ENCODE data around the gene TLCD3B. TPM values are rescaled to one million over a fixed set of nuclear protein-coding genes. Genes with fewer than 3 reads are reported as not detected.
"Not testable (repeated sequence)": the region's sequence is repeated elsewhere in the genome, so short reads cannot be mapped to it uniquely, and the experiment has no call there.

The TLCD3B gene
- total RNA-seq, 4 donors from 2014 or later = 0.27 TPM; not detected in 3

GRCh38 chr16:30023586-30023985 lies 7.5 kb downstream of the TLCD3B start:
- Histone ChIP-seq H3K27ac (no peak overlapping the region), H3K4me3 (no peak overlapping the region), H3K27me3 (peaks cover 0 to 5% (median 5%) of the 10 kb centered on the region in 3 donors), H3K36me3 (no peaks in the 10 kb centered on the region), H3K4me1 (peaks cover 0 to 5% of the 10 kb centered on the region in 2 donors), H3K9me3 (no peaks in the 10 kb centered on the region)
- intact Hi-C loops (cut with DNase I; ENCODE audit: low total_unique reads) = loop anchor here (5.0 to 10.0 kb wide), 2 partner anchors 96 to 159 kb away; partner anchors contain the start of genes CDIPT and KCTD13
- ATAC-seq = no peak
- no peak for TF ChIP-seq CTCF (IDR thresholded peaks at IDR 0.05 in 4 of 5, conservative IDR thresholded peaks at IDR 0.05 in 1 of 5)
- TF ChIP-seq POLR2A (IDR thresholded peaks at IDR 0.05) = no peak
- no peak for DNase-seq
- in situ Hi-C loops (cut with MboI; ENCODE audit: low sequenced_read_pairs in 4 of 4) = loop anchor here in 2 of 4 donors (10.0 to 25.0 kb wide), 2 partner anchors 319 to 336 kb away; partner anchors contain the start of gene QPRT (in 1 of the 2)

DNA sequence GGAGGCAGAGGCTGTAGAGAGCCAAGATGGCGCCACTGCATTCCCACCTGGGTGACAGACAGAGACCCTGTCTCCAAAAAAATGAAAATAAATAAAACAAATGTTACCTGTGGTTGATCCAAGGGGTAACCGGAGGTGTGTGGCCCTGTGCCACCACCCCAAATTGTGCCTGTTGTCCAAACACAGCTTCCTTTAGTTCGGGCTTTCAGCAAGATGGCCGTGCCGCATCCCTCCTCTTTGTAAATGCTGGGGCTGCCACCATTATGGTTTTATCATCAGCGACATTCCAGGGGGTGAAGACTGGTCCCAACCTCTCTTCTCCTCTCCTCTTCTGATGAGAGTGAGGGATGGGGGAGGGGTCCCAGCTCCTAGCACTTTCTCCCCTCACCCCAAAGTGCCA lies 8.2 kb downstream of the TLCD3B start, which contains the start of gene C16orf92:
C16orf92 (plus strand) TSS at position 312 of the 400 bp plus-strand sequence. CDS start 143 bp downstream, outside the sequence.
- H3K9me3 ChIP-seq = no peaks in the 10 kb centered on the region
- TF ChIP-seq POLR2A (IDR thresholded peaks at IDR 0.05) (no peak), CTCF (IDR thresholded peaks at IDR 0.05 in 4 of 5, conservative IDR thresholded peaks at IDR 0.05 in 1 of 5) (no peak)
- ATAC-seq (no peak), DNase-seq (no peak)
- H3K36me3 ChIP-seq = no peaks in the 10 kb centered on the region
- intact Hi-C loops (cut with DNase I; ENCODE audit: low total_unique reads) = loop anchor here (5.0 to 10.0 kb wide), 2 partner anchors 96 to 158 kb away; partner anchors contain the start of genes CDIPT and KCTD13
- peaks cover 0 to 5% (median 0%) of the 10 kb centered on the region in 3 donors for H3K27me3 ChIP-seq
- in situ Hi-C loops (cut with MboI; ENCODE audit: low sequenced_read_pairs in 4 of 4) = loop anchor here in 2 of 4 donors (10.0 to 25.0 kb wide), 2 partner anchors 318 to 336 kb away; partner anchors contain the start of gene QPRT (in 1 of the 2)
- no peak within 1 kb of the TSS for H3K4me3 ChIP-seq
- no peak within 1 kb of the TSS for H3K27ac ChIP-seq
- H3K4me1 ChIP-seq = peaks cover 0 to 5% of the 10 kb centered on the region in 2 donors

DNA sequence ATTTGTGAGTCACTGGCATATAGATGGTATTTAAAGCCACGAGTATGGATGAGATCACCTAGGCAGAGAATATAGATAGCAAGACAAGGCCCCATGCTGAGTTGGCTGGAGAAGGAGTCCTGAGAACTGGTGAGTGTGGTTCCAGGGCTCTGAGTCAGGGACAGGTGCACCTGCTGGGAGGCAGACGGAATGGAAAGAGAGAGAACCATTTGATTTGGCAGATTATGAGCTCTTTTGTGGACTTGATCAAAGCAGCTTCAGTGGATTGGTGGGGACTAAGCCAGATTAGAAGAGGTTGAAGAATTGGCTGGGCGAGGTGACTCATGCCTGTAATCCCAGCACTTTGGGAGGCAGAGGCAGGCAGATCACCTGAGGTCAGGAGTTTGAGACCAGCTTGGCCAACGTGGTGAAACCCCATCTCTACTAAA lies 12.3 kb downstream of the TLCD3B start:
- intact Hi-C loops (cut with DNase I; ENCODE audit: low total_unique reads) (no loop called here), in situ Hi-C loops (cut with MboI; ENCODE audit: low sequenced_read_pairs in 4 of 4) (loop anchor here in 1 of 4 donors (25.0 kb wide), 1 partner anchor 331 kb away; the partner anchor contains the start of gene QPRT)
- DNase-seq = no peak
- no peak overlapping the region for H3K27ac ChIP-seq
- ATAC-seq = no peak
- no peak overlapping the region for H3K4me3 ChIP-seq
- peaks cover 0 to 5% of the 10 kb centered on the region in 2 donors for H3K4me1 ChIP-seq
- H3K27me3 ChIP-seq = peaks cover 0 to 5% (median 0%) of the 10 kb centered on the region in 3 donors
- TF ChIP-seq POLR2A (IDR thresholded peaks at IDR 0.05) (no peak), CTCF (IDR thresholded peaks at IDR 0.05 in 4 of 5, conservative IDR thresholded peaks at IDR 0.05 in 1 of 5) (no peak)
- H3K36me3 ChIP-seq = no peaks in the 10 kb centered on the region
- H3K9me3 ChIP-seq = no peaks in the 10 kb centered on the region

- in situ Hi-C loops (cut with MboI; ENCODE audit: low sequenced_read_pairs in 4 of 4) = loop anchor here in 1 of 4 donors (25.0 kb wide), 1 partner anchor 331 kb away; the partner anchor contains the start of gene QPRT
- intact Hi-C loops (cut with DNase I; ENCODE audit: low total_unique reads); H3K36me3 ChIP-seq; DNase-seq; H3K27ac ChIP-seq; H3K4me1 ChIP-seq; H3K4me3 ChIP-seq; H3K9me3 ChIP-seq; H3K27me3 ChIP-seq; ATAC-seq: not testable (repeated sequence)
Measured at GRCh38 chr16:30017937-30018336, 13.1 kb downstream of the TLCD3B start.

- no peaks in the 10 kb centered on the region for H3K36me3 ChIP-seq
- H3K27ac ChIP-seq = no peak overlapping the region
- no peak for DNase-seq
- no peak for TF ChIP-seq CTCF (IDR thresholded peaks at IDR 0.05 in 4 of 5, conservative IDR thresholded peaks at IDR 0.05 in 1 of 5)
- peaks cover 0 to 5% of the 10 kb centered on the region in 2 donors for H3K4me1 ChIP-seq
- peaks cover 2 to 7% (median 3%) of the 10 kb centered on the region in 3 donors for H3K27me3 ChIP-seq
- intact Hi-C loops (cut with DNase I; ENCODE audit: low total_unique reads) (no loop called here), in situ Hi-C loops (cut with MboI; ENCODE audit: low sequenced_read_pairs in 4 of 4) (loop anchor here in 1 of 4 donors (25.0 kb wide), 1 partner anchor 330 kb away; the partner anchor contains the start of gene QPRT)
- H3K9me3 ChIP-seq = no peaks in the 10 kb centered on the region
- H3K4me3 ChIP-seq = no peak overlapping the region
- ATAC-seq = no peak
Measured at GRCh38 chr16:30017277-30017656, 13.8 kb downstream of the TLCD3B start.

Measured in gastrocnemius medialis (tissue), 4 donors.